Activated naive CD8-positive, alpha-beta T cell treated with anti-CD3 and anti-CD28 coated beads for 36 hours (primary cell): ENCODE results near the gene BCOR. TPM values are rescaled to one million over a fixed set of nuclear protein-coding genes. Genes with fewer than 3 reads are reported as not detected.
A peak's percentile ranks its signal among the peaks of the same experiment; 100 is the strongest.

Experiments used
- DNase-seq: peaks from one replicate; pipeline ENCODE4 v3.0.0; 2021
- H3K27ac Mint-ChIP-seq: one replicate; pipeline ENCODE4 v1.8.0; 2022; ENCODE audit warnings: mild to moderate bottlenecking, moderate library complexity, mixed read lengths
- H3K27me3 Mint-ChIP-seq: one replicate; pipeline ENCODE4 v1.8.0; 2022; ENCODE audit warnings: mild to moderate bottlenecking, mixed read lengths
- H3K36me3 Mint-ChIP-seq: one replicate; pipeline ENCODE4 v1.8.0; 2021; ENCODE audit warnings: mild to moderate bottlenecking, mixed read lengths
- H3K4me1 Mint-ChIP-seq: one replicate; pipeline ENCODE4 v1.8.0; 2021; ENCODE audit warnings: mixed read lengths
- H3K4me3 Mint-ChIP-seq: one replicate; pipeline ENCODE4 v1.8.0; 2022; ENCODE audit warnings: mild to moderate bottlenecking, moderate library complexity, mixed read lengths
- H3K9me3 Mint-ChIP-seq: one replicate; pipeline ENCODE4 v1.8.0; 2022; ENCODE audit warnings: mixed read lengths
- total RNA-seq, 2 experiments: library from RNA; stranded (reverse); gene quantifications; one replicate each; pipeline ENCODE4 v1.2.3, GENCODE V29; 2021

BCOR gene
- total RNA-seq, 2 experiments from 2014 or later: 32.3 to 36.0 TPM

DNA sequence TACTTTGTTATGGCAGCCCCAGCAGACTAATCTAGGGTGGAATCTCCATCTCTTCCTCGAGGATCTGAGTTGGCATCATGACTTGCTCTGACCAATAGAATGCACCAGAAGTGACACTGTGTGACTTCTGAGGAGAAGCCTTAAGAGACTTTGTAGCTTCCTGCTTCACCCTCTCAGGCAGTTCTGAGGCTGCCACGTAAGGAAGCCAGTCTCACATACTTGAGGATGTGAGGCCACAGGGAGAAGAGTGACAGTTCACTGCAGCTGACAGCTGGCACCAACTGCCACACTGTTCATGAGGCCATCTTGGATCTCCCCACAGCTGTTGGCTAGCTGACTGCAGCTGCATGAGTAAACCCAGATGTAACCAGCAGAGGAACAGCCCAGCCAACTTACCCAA lies 29.3 kb upstream of the BCOR start:
- H3K36me3 Mint-ChIP-seq: peaks cover 3% of the 10 kb centered on the region
- H3K4me1 Mint-ChIP-seq: peaks cover 4% of the 10 kb centered on the region
- H3K27me3 Mint-ChIP-seq: no peaks in the 10 kb centered on the region
- H3K27ac Mint-ChIP-seq: no peak overlapping the region
- H3K9me3 Mint-ChIP-seq: no peaks in the 10 kb centered on the region
- no peak overlapping the region for H3K4me3 Mint-ChIP-seq
- no peak for DNase-seq

DNA sequence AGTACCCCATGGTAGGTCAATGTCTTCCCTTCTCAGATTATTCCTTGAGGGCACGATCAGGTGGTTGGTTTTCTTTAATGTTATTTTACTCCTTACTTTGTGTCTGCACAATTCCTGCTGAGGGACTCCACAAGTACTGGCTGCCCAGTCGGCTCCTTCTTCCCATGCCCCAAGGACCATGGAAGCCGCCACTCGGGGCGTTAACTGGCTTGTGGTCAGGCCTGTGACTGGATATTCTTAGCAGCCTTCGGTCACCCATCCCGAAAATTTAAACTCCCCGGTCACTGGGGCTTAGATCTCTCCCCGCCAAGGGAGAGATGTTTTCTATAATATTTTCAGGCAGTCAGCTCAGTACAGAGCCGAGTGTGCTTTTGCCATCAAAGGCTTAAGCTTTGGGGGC lies 24.7 kb upstream of the BCOR start:
- Mint-ChIP-seq H3K36me3 (peaks cover 3% of the 10 kb centered on the region), H3K27me3 (no peaks in the 10 kb centered on the region), H3K4me3 (no peak overlapping the region), H3K9me3 (no peaks in the 10 kb centered on the region), H3K4me1 (peaks cover 7% of the 10 kb centered on the region), H3K27ac (no peak overlapping the region)
- DNase-seq: no peak

DNA sequence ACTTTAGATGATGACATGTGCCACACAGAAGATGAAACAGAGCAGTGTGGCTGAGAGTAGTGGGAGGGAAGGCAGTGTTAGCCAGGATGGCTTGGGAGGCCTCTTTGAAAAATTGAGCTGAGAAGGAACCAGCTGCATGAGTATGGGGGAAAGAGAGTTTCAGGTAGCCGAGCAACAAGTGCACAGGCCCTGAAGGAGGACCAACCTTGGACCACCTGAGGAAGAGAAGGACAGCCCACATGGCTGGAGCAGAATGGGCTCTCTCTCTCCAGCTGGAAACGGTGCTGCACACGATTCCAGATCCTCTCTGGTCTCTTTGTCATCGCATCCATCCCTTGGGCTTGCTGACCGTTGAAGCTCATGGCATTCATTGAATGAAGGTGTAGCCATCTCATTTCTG lies 23.9 kb upstream of the BCOR start:
- Mint-ChIP-seq H3K27ac (no peak overlapping the region), H3K4me1 (peaks cover 3% of the 10 kb centered on the region), H3K9me3 (no peaks in the 10 kb centered on the region), H3K4me3 (no peak overlapping the region), H3K27me3 (no peaks in the 10 kb centered on the region), H3K36me3 (no peaks in the 10 kb centered on the region)
- DNase-seq: no peak

DNA sequence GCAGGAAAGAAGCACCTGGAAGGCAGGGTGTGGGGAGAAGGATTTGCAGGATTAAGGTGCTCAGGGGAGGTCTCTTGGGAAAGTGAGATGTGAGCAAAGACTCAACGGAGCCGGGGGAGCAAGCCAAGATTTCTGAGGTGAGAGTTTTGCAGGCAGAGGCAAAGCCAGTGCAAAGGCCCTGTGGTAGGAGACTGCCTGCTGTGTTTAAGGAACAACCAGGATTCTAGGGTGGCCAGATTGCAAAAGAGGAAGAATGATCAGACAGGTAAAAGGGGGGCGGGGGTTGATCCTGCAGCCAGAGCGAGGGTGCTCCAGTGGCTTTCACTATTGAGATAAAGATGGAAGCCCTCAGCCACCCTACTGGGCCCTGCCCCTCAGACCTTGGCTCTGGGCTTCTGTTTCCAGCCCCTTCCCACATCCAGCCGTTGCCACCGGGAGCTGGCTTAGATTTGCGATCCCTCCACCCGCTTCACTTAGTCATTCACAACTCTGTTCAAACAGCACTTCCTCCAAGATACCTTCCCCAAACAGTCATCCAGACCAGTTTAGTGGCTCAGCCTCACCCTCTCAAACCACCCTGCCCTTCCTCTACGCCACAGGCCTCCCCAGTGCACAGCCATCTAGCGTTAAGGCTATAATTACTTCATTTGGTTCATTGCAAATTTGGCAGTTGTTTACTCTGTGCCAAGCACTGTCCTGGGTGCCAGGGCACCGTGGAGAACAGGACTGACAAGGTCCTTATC lies 23.3 kb upstream of the BCOR start:
- Mint-ChIP-seq H3K27ac (no peak overlapping the region), H3K4me3 (no peak overlapping the region)
- DNase-seq: no peak

DNA sequence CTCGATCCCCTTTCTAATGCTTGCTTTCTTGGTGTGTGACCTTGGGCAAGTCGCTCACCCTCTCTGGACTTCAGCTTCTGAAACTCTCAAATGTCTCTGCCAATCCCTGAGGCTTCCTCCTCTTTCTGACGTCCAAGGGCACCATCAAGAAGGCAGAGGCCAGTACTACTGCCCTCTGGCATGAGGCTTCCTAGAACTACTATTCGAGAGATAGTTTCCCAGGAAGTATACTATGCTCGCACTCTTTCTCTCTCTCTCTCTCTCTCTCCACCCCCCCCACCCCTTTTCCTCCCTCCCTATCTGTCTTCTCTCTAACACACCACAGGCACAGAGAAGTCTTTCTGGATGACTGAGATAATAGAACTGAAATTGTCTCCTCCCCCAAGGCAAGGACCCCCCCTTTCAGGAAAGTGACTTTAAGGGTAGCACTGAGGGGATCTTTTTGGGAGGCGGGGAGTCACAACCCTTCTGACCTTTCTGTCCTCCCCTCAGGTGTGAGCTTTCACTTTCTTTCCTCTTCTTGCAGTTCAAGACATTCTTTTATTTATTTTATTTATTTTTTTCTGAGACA lies 20.0 kb upstream of the BCOR start:
- no peaks in the 10 kb centered on the region for H3K27me3 Mint-ChIP-seq
- no peak overlapping the region for H3K4me3 Mint-ChIP-seq
- no peaks in the 10 kb centered on the region for H3K36me3 Mint-ChIP-seq
- DNase-seq: no peak
- peaks cover 3% of the 10 kb centered on the region for H3K4me1 Mint-ChIP-seq
- H3K9me3 Mint-ChIP-seq: no peaks in the 10 kb centered on the region
- no peak overlapping the region for H3K27ac Mint-ChIP-seq

More for the DNA sequence above, 23.3 kb upstream of the BCOR start:
- H3K9me3 Mint-ChIP-seq: no peaks in the 10 kb centered on the region
- H3K27me3 Mint-ChIP-seq: no peaks in the 10 kb centered on the region
- peaks cover 3% of the 10 kb centered on the region for H3K4me1 Mint-ChIP-seq
- H3K36me3 Mint-ChIP-seq: no peaks in the 10 kb centered on the region

DNA sequence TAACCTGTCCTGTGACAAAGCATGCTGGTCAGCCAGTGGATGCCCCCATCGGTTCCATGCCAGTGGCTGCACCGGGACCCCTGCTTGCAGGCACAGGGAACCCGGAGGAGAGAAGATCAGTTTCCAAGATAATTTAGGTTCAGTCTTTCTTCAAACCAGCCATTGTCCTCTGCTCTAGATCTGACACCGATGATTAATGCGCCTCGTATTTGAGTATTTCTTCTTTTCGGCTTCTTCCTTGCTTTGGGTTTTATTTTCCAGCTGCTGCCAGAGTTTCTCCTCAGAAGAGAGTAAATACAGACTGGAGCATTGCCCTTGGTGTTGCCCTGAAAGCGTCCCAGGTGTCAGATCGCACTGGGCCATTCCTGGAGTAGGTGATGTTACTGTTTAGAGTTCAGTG lies 19.2 kb upstream of the BCOR start:
- Mint-ChIP-seq H3K4me1 (peaks cover 3% of the 10 kb centered on the region), H3K4me3 (no peak overlapping the region), H3K36me3 (no peaks in the 10 kb centered on the region), H3K27ac (no peak overlapping the region), H3K27me3 (no peaks in the 10 kb centered on the region), H3K9me3 (no peaks in the 10 kb centered on the region)
- DNase-seq: no peak

DNA sequence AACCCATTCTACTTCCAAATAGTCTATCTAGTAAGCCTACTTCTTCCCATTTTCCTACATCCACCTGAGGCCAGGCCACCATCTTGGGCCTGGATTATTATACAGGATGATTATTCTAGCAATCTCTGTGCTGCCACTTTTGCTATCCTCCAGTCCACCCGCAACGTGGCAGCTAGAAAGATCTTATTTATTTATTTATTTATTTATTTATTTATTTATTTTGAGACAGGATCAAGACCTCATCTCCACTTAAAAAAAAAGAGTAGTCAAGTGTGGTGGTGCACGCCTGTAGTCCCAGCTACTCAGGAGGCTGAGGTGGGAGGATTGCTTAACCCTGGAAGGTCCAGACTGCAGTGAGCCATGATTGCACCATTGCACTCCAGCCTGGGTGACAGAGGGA lies 15.2 kb upstream of the BCOR start:
- Mint-ChIP-seq H3K4me3 (no peak overlapping the region), H3K4me1 (peaks cover 6% of the 10 kb centered on the region), H3K27ac (no peak overlapping the region), H3K9me3 (no peaks in the 10 kb centered on the region), H3K27me3 (no peaks in the 10 kb centered on the region), H3K36me3 (no peaks in the 10 kb centered on the region)
- no peak for DNase-seq

DNA sequence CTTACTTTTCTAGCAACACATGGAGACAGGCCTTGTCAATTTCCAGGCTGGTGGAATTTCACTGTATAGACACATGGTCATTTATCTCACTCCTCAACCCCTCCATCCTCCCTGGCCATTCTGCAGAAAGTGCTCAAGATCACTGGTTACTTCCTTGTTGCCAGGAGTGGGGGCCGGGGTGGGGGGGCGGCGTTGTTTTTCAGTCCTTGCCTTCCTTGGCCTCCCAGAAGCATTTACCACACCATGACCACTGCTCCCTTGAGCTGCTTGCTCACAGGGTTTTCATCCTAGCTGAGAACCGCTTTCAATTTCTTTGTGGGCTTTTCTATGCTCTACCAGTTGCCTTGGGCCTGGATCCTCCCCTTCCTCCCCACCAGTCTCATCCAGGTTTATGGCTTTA lies 14.1 kb upstream of the BCOR start:
- H3K4me1 Mint-ChIP-seq: peaks cover 6% of the 10 kb centered on the region

DNA sequence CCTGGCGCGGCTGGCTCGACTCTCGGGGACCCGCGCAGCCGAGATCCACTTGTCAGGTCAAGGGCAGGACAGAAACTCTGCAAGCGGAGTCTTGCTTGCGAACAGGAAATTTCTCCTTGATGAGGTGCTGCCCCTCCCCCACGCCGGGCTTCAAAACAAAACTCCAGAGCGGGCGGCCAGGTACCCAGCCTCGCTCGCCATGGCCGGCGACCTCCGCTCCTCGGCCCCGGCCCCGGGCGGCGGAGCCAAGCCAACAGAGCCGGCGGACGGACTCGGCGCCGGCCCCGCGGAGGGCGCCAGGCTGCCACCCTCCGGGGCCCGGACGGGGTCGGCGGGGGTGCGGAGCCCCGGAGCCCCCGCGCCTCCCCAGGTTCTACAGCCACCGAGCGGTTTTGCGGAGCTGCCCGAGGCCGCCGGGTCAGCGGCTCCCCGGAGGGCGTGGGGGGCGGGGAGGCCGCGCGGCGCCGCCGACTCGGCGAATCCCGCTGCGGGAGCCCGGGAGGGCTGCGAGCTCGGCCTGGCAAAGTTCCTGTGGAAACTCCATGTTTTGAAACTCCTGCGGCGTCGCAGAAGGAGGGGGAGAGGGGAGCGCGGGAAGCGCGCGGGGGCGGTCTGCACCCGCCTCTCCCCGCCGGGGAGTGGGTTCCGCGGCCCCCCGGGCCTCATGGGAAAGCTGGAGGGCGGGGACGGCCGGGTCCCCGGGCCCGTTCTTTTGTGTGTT lies 11.7 kb upstream of the BCOR start:
- peak overlapping the region; percentile 51 for H3K4me3 Mint-ChIP-seq
- no peak for DNase-seq

More for the DNA sequence above, 14.1 kb upstream of the BCOR start:
- no peaks in the 10 kb centered on the region for H3K9me3 Mint-ChIP-seq
- H3K4me3 Mint-ChIP-seq: no peak overlapping the region
- H3K27ac Mint-ChIP-seq: no peak overlapping the region
- H3K36me3 Mint-ChIP-seq: no peaks in the 10 kb centered on the region
- H3K27me3 Mint-ChIP-seq: peaks cover 3% of the 10 kb centered on the region
- no peak for DNase-seq

DNA sequence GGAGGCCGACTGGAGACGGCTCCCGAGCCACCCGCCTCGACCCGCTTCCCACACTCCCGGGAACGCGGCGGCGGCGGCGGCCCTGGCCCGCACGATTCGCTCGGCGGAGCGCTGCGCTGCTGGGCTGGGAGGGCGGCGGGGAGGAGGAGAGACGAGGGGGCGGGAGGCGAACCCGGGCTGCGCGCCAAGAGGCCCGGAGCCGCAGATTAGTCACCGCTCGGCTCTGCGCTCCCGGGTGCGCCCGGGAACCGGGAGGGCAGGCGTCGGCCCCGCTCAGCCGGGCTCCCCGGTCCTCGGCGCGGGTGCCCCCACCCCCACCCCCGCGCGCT lies 11.2 kb upstream of the BCOR start:
- Mint-ChIP-seq H3K4me3 (no peak overlapping the region), H3K4me1 (peaks cover 8% of the 10 kb centered on the region), H3K36me3 (no peaks in the 10 kb centered on the region), H3K9me3 (no peaks in the 10 kb centered on the region), H3K27ac (no peak overlapping the region), H3K27me3 (peaks cover 3% of the 10 kb centered on the region)
- peak; percentile 75 for DNase-seq

More for the DNA sequence above, 11.7 kb upstream of the BCOR start:
- peaks cover 8% of the 10 kb centered on the region for H3K4me1 Mint-ChIP-seq
- peaks cover 3% of the 10 kb centered on the region for H3K27me3 Mint-ChIP-seq
- H3K27ac Mint-ChIP-seq: no peak overlapping the region
- H3K36me3 Mint-ChIP-seq: no peaks in the 10 kb centered on the region
- H3K9me3 Mint-ChIP-seq: no peaks in the 10 kb centered on the region

DNA sequence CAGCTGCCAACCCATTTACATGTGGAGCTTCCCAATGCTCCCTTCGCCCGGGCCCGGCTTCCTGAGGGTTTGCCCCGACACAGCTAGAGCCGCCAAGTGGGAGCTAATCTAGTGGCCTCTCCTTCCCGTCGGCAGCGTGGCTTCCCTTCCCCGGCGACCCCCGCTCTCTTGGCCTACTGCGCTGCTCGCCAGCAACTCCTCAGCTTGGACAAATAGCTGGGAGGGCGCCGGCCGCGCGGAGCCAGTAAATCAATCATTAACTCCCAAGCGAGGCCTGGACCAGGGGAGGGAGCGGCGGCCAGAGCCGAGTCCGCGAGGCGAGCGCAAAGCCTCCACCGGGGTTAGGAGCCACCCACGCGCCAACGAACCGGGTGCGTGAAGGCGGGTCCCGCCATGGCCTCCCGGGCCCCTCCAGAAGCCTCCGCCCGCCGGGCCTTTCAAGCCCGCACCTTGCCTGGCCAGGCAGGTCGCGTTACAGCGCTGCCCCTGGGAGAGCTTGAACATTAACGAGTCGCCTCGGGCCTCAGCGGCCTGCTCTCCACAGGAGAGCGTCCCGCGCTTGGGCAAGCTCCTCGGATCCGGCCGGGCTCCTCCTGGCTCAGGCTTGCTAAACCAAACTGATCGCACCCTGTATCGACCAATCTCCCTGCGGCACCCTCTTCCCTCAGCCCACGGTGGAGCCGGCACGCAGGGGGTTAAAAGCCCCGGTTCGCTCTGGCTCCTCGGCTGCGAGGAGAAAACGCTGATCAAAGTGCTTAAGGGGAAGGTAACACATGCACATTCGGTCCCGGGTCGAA lies 10.6 kb upstream of the BCOR start:
- H3K36me3 Mint-ChIP-seq: no peaks in the 10 kb centered on the region
- peak overlapping the region; percentile 25 for H3K4me3 Mint-ChIP-seq
- H3K27ac Mint-ChIP-seq: no peak overlapping the region

DNA sequence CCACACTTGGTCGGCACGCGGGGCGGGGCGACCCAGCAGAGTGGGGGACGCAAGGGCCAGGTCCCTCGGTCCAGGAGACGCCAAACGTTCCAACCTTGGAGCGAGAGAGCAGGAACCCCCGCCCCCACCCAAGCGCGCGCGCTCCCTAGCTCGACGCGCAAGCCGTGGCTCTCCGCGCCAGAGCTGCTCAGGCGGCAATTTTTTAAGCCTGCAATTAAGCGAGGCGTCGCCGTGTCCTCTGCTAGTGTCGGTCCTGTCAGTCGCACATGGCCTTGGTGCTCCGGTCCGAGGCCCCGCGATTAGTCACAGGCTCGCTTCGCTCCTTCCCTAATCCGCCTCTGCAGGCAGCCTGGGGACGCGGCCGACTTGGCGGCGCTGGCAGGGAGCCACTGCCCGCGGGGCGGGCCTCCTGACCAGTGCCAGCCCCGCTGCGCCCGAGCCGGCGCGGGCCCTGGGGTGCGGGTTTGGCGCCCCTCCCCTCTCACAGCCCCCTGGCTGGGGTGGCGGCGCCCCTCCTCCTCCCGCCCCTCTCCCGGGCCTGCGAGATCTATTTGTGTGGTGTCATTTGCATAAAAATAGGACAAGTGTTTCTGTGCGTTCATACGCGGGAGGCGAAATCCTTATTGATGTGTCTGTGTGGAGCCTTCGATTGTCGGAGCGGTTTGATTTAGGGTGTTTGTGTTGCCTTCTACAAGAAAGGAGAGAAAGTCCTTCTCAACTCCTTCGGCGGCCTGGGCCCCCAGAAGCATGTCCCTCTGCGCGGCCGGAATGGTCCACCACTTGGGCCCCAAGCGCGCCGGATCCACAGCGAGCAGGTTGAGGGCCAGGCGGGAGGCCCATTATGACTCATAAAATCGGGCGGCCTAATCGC lies 9.8 kb upstream of the BCOR start:
- Mint-ChIP-seq H3K36me3 (no peaks in the 10 kb centered on the region), H3K4me1 (peaks cover 8% of the 10 kb centered on the region), H3K27me3 (peaks cover 3% of the 10 kb centered on the region), H3K9me3 (no peaks in the 10 kb centered on the region), H3K4me3 (peak overlapping the region; percentile 77), H3K27ac (peak overlapping the region; percentile 83)
- DNase-seq: no peak

More for the DNA sequence above, 10.6 kb upstream of the BCOR start:
- Mint-ChIP-seq H3K4me1 (peaks cover 8% of the 10 kb centered on the region), H3K27me3 (peaks cover 3% of the 10 kb centered on the region), H3K9me3 (no peaks in the 10 kb centered on the region)
- no peak for DNase-seq

DNA sequence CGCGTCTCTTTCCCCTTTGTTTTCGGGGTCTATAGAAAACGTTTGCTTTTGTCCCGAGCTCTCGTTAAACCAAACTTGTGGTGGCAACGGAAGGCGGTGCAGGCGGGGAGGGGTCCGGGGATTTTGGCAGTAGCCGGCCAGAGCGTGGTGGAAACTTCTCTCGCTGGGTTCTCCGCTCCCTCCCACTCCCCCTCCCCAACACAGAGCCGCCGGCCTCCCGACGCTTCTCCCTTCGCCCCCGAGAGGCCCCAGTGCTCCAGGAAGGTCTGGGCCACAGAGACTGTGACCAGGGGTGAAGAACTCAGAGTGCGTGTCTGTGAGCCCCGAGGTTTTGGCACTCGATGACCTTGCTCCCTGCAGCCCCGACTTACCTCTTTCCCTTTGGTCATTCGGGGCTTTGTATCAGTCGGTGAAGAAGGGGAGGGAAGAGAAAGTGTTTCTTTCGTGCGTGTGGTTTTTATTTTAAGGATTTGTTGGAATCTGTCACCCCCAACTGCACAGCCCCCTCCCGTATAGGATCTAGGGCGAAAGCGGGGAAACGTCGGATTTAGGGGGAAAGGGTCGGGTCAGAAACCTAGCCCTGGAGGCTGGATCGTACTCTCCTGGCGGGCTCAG lies 9.0 kb upstream of the BCOR start:
- H3K4me1 Mint-ChIP-seq: peaks cover 8% of the 10 kb centered on the region
- H3K9me3 Mint-ChIP-seq: no peaks in the 10 kb centered on the region
- peaks cover 3% of the 10 kb centered on the region for H3K27me3 Mint-ChIP-seq
- peak overlapping the region; percentile 83 for H3K27ac Mint-ChIP-seq
- H3K4me3 Mint-ChIP-seq: peak overlapping the region; percentile 77
- no peaks in the 10 kb centered on the region for H3K36me3 Mint-ChIP-seq
- DNase-seq: no peak
